ENCODE results near the gene ZNF124. TPM values are rescaled to one million over a fixed set of nuclear protein-coding genes. Genes with fewer than 3 reads are reported as not detected.
A peak's percentile ranks its signal among the peaks of the same experiment; 100 is the strongest.

The ZNF124 gene
- total and polyA plus RNA-seq, 4 experiments from 2014 or later: 6.6 to 26.8 (median 17.1) TPM

DNA sequence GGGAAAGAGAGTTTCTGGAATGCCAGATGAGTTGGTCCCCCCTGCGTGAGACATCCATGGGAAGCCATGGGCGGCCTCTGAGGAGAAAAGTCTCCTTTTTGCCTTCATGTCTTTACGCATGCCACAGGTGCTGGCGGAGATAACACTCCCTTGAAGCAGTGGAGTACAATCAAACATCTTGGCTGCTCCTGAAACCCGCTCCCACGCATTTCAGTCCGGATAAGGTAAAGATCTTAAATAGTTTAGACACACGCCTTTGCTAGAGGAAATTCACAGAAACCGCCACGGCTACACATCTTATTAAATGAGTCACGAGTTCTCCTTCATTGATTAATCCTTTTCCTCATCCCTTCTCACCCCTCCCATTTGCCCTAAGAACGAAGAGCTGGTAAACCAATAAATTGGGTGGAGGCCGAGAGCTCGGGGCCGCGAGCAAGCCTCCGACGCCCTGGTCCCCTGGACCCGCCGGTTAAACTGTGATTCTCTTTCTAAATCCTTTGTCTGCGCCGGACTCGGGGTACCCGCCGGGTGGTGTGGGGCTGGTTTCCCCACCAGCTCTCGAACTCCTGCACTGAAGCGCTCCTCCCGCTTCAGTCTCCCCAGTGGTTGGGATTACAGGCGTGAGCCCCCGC is 61.1 kb downstream of the ZNF124 start:
- ChIA-PET CTCF (ENCODE audit: partially characterized antibody) (no interaction called here), POLR2A (ENCODE audit: partially characterized antibody) (no interaction called here)
- Mint-ChIP-seq H3K27me3 (peaks cover 34 to 35% of the 10 kb centered on the region in 2 donors), H3K27ac (no peak overlapping the region), H3K36me3 (peaks cover 0 to 2% of the 10 kb centered on the region in 2 donors), H3K4me3 (peak overlapping the region; percentile 71 to 84 (median 76)), H3K4me1 (peaks cover 5 to 6% (median 6%) of the 10 kb centered on the region in 4 donors), H3K9me3 (peaks cover 0 to 6% (median 0%) of the 10 kb centered on the region in 8 donors)
- Histone ChIP-seq H3K36me3 (ENCODE audit: insufficient read depth, low read length) (no peaks in the 10 kb centered on the region), H3K4me1 (ENCODE audit: insufficient read depth, low read length) (peaks cover 14% of the 10 kb centered on the region), H3K4me3 (ENCODE audit: low read length in 2 of 2) (peak overlapping the region in 1 of 2 donors; percentile 22), H3K9me3 (ENCODE audit: control insufficient read depth in 1 of 2, low read length in 2 of 2) (no peaks in the 10 kb centered on the region), H3K27me3 (ENCODE audit: insufficient read depth, low read length) (peaks cover 9% of the 10 kb centered on the region), H3K27ac (ENCODE audit: low read depth, low read length) (no peak overlapping the region)
- intact Hi-C loops (cut with micrococcal nuclease): no loop called here
- DNase-seq: peak in 3 of 5 donors; percentile 12 to 21 (median 20)

DNA sequence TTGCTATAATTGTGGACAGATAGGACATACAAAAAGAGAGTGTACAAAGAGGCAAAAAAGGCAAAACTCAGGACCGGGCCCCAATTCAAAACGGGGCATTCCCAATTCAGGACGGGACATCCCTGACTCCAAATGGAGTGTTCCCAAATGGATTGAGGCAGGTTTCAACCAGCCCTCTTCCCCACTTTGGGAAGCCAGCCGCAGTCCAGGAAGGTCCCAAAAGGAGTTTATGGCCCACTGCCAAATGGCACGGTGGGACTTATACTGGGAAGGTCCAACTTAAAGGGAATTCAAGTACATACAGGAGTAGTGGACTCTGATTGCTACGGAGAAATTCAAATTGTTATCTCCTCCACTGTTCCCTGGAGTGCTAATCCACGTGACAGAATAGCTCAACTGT is 64.1 kb downstream of the ZNF124 start:
- Mint-ChIP-seq H3K27ac (no peak overlapping the region), H3K4me3 (no peak overlapping the region), H3K9me3 (peaks cover 0 to 10% (median 6%) of the 10 kb centered on the region in 8 donors), H3K4me1 (peaks cover 11 to 31% (median 19%) of the 10 kb centered on the region in 4 donors), H3K27me3 (peaks cover 32 to 33% of the 10 kb centered on the region in 2 donors), H3K36me3 (peaks cover 5 to 12% of the 10 kb centered on the region in 2 donors)
- intact Hi-C loops (cut with micrococcal nuclease): no loop called here
- Histone ChIP-seq H3K9me3 (ENCODE audit: control insufficient read depth in 1 of 2, low read length in 2 of 2) (no peaks in the 10 kb centered on the region), H3K27me3 (ENCODE audit: insufficient read depth, low read length) (peaks cover 9% of the 10 kb centered on the region), H3K27ac (ENCODE audit: low read depth, low read length) (no peak overlapping the region), H3K4me1 (ENCODE audit: insufficient read depth, low read length) (peaks cover 27% of the 10 kb centered on the region), H3K36me3 (ENCODE audit: insufficient read depth, low read length) (no peaks in the 10 kb centered on the region), H3K4me3 (ENCODE audit: low read length in 2 of 2) (no peak overlapping the region)
- CTCF ChIA-PET (ENCODE audit: partially characterized antibody): no interaction called here
- POLR2A ChIA-PET (ENCODE audit: partially characterized antibody): no interaction called here
- DNase-seq: no peak

DNA sequence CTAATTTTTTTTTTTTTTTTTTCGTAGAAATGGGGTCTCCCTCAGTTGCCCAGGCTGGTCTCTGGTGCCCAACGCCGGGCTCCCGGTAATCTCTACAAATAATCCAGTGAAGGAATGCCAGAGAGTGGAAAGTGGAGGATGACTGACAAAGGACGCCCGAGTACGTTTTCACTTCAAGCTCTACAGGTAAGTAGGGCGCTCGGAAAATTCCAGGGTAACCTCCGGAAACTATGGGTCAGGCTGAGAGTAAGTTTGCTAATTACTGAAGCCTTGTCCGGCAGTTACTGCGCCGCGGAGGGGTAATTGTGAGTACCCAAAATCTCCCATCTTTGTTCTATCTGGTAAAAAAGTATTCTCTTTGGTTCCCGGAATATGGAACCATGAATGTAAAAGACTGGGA is 65.9 kb downstream of the ZNF124 start:
- peaks cover 21 to 27% of the 10 kb centered on the region in 2 donors for H3K36me3 Mint-ChIP-seq
- H3K9me3 Mint-ChIP-seq: peaks cover 0 to 26% (median 22%) of the 10 kb centered on the region in 8 donors
- Histone ChIP-seq H3K36me3 (ENCODE audit: insufficient read depth, low read length) (peaks cover 12% of the 10 kb centered on the region), H3K4me3 (ENCODE audit: low read length in 2 of 2) (no peak overlapping the region), H3K4me1 (ENCODE audit: insufficient read depth, low read length) (peaks cover 20% of the 10 kb centered on the region), H3K27ac (ENCODE audit: low read depth, low read length) (no peak overlapping the region), H3K27me3 (ENCODE audit: insufficient read depth, low read length) (peaks cover 5% of the 10 kb centered on the region), H3K9me3 (ENCODE audit: control insufficient read depth in 1 of 2, low read length in 2 of 2) (peaks cover 4 to 13% of the 10 kb centered on the region in 2 donors)
- CTCF ChIA-PET (ENCODE audit: partially characterized antibody): no interaction called here
- peaks cover 29 to 30% of the 10 kb centered on the region in 2 donors for H3K27me3 Mint-ChIP-seq
- H3K27ac Mint-ChIP-seq: no peak overlapping the region
- H3K4me1 Mint-ChIP-seq: peaks cover 11 to 30% (median 22%) of the 10 kb centered on the region in 4 donors
- POLR2A ChIA-PET (ENCODE audit: partially characterized antibody): no interaction called here
- no peak for DNase-seq
- H3K4me3 Mint-ChIP-seq: peak overlapping the region in 2 of 8 donors; percentile 22 to 42
- intact Hi-C loops (cut with micrococcal nuclease): no loop called here

Small RNA genes lying within 50 kb of the gene (microRNA-seq; reads per million reads assigned to microRNA genes)
- gene MIR3916 (ENCODE audit: borderline microRNAs expressed, borderline number of aligned reads, borderline replicate concordance): not detected

Other genes starting within 250 kb of the ZNF124 start
- 10 to 100 TPM; 55.1 to 59.0 TPM for gene AHCTF1, start 240.1 kb downstream of the ZNF124 start, total RNA-seq
- 10 to 100 TPM in 1 of 2 donors, 1 to 10 TPM in 1; 5.7 to 22.6 TPM for gene AHCTF1, start 240.1 kb downstream of the ZNF124 start, polyA plus RNA-seq
- not detected for gene ZNF695, start 164.0 kb downstream of the ZNF124 start, total RNA-seq
- not detected for gene ZNF695, start 164.0 kb downstream of the ZNF124 start, polyA plus RNA-seq
- gene ZNF670, start 93.2 kb downstream of the ZNF124 start, total RNA-seq: 1 to 10 TPM; 2.9 to 3.3 TPM
- 1 to 10 TPM; 1.6 to 2.1 TPM for gene ZNF670, start 93.2 kb downstream of the ZNF124 start, polyA plus RNA-seq
- 10 to 100 TPM; 12.0 to 14.7 TPM for gene ZNF669, start 67.7 kb downstream of the ZNF124 start, total RNA-seq
- gene ZNF669, start 67.7 kb downstream of the ZNF124 start, polyA plus RNA-seq: 10 to 100 TPM; 11.3 to 14.8 TPM
- not detected for gene VN1R5, start 84.1 kb upstream of the ZNF124 start, total RNA-seq
- not detected for gene VN1R5, start 84.1 kb upstream of the ZNF124 start, polyA plus RNA-seq
- gene ZNF496, start 159.8 kb upstream of the ZNF124 start, total RNA-seq: 10 to 100 TPM; 11.3 to 12.4 TPM
- 1 to 10 TPM; 1.4 to 2.7 TPM for gene ZNF496, start 159.8 kb upstream of the ZNF124 start, polyA plus RNA-seq
- 10 to 100 TPM; 13.8 to 14.6 TPM for gene NLRP3, start 244.2 kb upstream of the ZNF124 start, total RNA-seq
- gene NLRP3, start 244.2 kb upstream of the ZNF124 start, polyA plus RNA-seq: 1 to 10 TPM; 3.4 to 4.5 TPM